GM12891 (cell line): ENCODE data around the gene TACC3.

Source experiments
- DNase-seq: peaks from one replicate; pipeline ENCODE4 v3.0.0; 2011; ENCODE audit warnings: low spot score; ENCODE audit not compliant: insufficient read length
- FAIRE-seq: peaks from 2 replicates; lab custom pipeline; 2011; peaks lifted over from hg19 to GRCh38; lab: Jason Lieb, UNC
- PAX5 ChIP-seq: IDR thresholded peaks from 2 replicates; pipeline ENCODE4 v1.6.1; 2011; ENCODE audit warnings: low read length, moderate library complexity, mild to moderate bottlenecking; ENCODE audit not compliant: insufficient read depth, severe bottlenecking
- POLR2A ChIP-seq: IDR thresholded peaks from 2 replicates; pipeline ENCODE4 v1.6.1; 2011; ENCODE audit warnings: low read depth, low read length, control low read depth
- POLR2AphosphoS5 ChIP-seq: IDR thresholded peaks from 2 replicates; pipeline ENCODE4 v1.6.1; 2011; ENCODE audit warnings: low read depth, low read length, control low read depth
- POU2F2 ChIP-seq: IDR thresholded peaks from 2 replicates; pipeline ENCODE4 v1.6.1; 2011; ENCODE audit warnings: low read depth, mild to moderate bottlenecking, control low read depth, low read length, moderate library complexity
- SPI1 ChIP-seq: IDR thresholded peaks from 2 replicates; pipeline ENCODE4 v1.6.1; 2011; ENCODE audit warnings: low read depth, low read length, control low read depth
- TAF1 ChIP-seq: IDR thresholded peaks from 2 replicates; pipeline ENCODE4 v1.6.1; 2011; ENCODE audit warnings: low read depth, low read length, control low read depth

The TACC3 gene

DNA sequence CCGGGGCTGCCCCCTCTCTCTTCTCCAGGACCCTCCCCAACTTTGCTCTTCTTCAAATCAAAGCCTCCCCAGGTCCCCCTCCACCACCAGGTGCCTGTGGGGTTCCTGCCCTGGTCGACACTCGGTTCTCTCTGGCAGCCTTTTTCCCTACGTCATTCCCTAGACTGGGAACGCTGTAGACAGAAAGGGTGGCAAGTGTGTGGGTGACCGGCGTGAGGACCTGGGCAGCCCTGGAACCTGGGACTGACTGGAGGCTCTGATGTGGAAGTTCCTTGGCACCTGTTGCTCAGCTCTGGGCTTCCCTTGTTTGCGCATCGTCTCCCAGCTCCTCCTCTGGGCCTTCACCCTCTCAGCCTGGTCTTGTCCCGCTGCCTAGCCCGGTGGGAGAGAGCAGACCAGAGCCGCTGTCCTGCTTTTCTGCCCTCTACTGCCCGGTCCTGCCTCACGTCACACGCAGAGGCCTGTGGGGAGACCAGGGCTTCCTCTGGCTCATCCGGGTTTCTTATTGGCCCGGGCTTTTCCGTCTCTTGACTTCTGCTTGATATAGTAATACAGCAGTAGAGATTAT, 1.3 kb downstream of the TACC3 start:
- no peak for DNase-seq
- TF ChIP-seq POLR2A (no peak), TAF1 (no peak), SPI1 (no peak), PAX5 (no peak), POLR2AphosphoS5 (no peak), POU2F2 (no peak)
- no peak for FAIRE-seq

DNA sequence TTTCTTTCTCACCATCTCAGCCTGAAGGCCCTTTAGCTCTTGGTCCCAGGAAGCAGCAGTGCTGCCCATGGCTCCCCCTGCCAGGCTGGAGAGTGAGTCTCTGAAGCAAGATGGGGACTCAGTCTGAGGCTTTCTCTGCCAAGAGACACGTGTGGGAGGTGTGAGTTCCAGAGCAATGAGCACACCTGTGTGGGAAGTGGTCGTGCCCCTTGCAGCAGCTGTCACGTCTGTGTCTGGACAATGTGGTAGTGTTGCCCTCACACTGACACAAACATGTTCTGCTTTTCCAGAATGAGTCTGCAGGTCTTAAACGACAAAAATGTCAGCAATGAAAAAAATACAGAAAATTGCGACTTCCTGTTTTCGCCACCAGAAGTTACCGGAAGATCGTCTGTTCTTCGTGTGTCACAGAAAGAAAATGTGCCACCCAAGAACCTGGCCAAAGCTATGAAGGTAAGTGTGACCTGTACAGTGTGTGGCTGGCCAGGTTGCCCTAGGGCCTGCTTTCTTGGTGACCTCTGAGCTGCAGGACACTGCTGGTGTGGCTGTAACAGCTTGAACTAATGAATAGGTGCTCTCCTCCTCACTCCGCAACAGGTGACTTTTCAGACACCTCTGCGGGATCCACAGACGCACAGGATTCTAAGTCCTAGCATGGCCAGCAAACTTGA, 1.9 kb downstream of the TACC3 start:
- DNase-seq = no peak
- no peak for TF ChIP-seq PAX5
- peak; percentile 80 for TF ChIP-seq SPI1
- peak; percentile 88 for FAIRE-seq

DNA sequence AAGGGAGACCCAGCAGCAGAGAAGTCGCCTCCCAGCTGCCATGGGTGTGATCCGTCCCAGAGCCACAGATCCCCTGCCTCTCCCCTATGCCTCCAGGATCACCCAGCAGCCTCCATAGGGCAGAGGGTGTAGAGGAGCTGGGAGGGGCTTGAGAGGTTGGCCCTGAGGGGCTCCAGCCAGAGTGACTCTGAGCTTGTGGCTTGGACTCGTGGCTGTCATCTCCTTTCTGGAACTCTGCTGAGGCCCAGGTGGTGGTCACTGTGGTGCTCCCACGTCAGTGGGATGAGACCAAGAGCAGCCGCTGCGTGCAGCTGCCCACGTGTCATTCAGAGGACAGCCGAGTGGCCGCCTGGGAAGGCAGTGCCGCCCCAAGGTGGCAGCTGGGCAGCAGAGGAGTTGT, 4.2 kb downstream of the TACC3 start:
- DNase-seq (no peak), FAIRE-seq (no peak)
- TF ChIP-seq POU2F2 (no peak), PAX5 (no peak), POLR2A (no peak), TAF1 (no peak), POLR2AphosphoS5 (no peak), SPI1 (no peak)

DNA sequence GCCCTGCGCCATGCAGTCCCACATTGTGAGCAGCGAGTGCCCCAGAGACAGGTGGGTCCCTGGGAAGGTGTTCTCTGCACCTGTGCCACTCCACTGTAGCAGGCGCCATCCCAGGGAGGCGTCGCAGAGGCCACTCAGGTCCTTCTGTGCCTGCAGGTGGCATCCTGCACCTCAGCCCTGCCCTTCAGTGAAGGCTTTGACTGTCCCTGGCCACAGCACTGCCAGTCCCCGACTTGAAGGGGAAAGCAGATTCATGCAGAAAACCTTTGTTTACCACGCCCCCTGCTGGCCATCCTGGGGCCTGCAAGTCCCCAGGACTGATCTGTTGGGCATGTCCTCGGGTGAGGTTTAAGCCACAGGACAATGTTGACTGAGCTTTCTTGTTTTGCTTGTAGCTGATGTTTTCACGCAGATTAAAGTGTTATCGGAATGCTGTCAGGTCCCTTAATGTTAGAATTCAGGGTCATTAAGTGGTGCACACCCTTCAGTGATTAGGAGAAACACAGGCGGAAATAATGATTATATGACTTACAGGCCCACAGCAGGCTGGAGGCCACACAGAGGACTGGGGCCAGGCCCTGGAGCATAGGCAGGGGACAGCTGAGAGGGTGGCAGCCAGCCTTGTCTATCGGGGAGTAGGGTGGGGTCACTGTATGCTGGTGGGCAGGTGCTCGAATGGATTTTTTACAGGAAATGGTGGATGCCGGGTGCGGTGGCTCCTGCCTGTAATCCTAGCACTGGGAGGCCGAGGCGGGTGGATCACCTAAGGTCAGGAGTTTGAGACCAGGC, 5.0 kb downstream of the TACC3 start:
- FAIRE-seq (peak; percentile 97), DNase-seq (peak; percentile 71)
- TF ChIP-seq POLR2AphosphoS5 = no peak

DNA sequence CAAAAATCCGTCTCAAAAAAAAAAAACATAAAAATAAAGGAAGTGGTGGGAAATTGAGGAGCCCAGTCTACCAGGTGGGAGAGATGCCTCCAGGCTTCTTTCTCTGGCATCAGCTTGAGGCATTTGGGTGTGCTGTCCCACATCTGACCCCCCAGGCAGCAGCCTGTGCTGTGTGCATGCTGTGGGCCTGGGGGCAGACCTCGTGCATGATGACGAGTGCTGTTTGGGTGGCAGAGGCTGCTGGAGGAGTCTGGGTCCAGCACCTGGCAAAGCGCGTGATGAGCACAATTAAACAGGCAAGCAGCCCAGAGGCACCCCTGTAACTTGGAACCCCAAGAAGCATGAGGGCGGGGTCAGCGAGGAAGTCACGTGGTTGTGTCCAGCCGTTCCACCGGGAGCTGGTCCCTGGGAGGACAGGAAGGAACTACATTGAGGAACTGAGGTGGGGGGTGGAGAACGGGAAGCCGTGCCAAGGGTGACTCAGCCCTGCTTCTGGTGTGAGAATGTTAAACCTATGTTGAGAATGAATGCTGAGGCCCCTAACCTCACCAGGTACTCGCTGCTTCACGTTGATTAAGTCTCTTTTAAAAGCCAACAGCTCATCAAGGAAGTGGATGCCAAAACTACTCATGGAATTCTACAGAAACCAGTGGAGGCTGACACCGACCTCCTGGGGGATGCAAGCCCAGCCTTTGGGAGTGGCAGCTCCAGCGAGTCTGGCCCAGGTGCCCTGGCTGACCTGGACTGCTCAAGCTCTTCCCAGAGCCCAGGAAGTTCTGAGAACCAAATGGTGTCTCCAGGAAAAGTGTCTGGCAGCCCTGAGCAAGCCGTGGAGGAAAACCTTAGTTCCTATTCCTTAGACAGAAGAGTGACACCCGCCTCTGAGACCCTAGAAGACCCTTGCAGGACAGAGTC, 6.1 kb downstream of the TACC3 start:
- FAIRE-seq (no peak), DNase-seq (no peak)
- TF ChIP-seq TAF1 = no peak
- no peak for TF ChIP-seq POLR2A
- no peak for TF ChIP-seq PAX5
- no peak for TF ChIP-seq POU2F2
- no peak for TF ChIP-seq SPI1
- TF ChIP-seq POLR2AphosphoS5 = no peak

DNA sequence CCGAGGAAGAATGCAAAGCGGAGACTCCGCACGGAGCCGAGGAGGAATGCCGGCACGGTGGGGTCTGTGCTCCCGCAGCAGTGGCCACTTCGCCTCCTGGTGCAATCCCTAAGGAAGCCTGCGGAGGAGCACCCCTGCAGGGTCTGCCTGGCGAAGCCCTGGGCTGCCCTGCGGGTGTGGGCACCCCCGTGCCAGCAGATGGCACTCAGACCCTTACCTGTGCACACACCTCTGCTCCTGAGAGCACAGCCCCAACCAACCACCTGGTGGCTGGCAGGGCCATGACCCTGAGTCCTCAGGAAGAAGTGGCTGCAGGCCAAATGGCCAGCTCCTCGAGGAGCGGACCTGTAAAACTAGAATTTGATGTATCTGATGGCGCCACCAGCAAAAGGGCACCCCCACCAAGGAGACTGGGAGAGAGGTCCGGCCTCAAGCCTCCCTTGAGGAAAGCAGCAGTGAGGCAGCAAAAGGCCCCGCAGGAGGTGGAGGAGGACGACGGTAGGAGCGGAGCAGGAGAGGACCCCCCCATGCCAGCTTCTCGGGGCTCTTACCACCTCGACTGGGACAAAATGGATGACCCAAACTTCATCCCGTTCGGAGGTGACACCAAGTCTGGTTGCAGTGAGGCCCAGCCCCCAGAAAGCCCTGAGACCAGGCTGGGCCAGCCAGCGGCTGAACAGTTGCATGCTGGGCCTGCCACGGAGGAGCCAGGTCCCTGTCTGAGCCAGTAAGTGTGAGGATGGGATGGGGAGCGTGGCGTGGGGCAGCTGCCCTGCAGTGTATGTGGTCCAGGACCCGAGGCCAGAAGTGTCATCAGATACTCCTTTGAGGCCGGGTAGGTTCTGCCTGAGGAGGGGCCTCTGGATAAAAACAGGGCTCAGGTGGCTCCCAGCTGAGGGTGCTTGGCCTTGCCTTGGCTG, 7.0 kb downstream of the TACC3 start:
- DNase-seq = no peak
- TF ChIP-seq SPI1 (no peak), TAF1 (no peak), POLR2A (no peak)
- no peak for FAIRE-seq

DNA sequence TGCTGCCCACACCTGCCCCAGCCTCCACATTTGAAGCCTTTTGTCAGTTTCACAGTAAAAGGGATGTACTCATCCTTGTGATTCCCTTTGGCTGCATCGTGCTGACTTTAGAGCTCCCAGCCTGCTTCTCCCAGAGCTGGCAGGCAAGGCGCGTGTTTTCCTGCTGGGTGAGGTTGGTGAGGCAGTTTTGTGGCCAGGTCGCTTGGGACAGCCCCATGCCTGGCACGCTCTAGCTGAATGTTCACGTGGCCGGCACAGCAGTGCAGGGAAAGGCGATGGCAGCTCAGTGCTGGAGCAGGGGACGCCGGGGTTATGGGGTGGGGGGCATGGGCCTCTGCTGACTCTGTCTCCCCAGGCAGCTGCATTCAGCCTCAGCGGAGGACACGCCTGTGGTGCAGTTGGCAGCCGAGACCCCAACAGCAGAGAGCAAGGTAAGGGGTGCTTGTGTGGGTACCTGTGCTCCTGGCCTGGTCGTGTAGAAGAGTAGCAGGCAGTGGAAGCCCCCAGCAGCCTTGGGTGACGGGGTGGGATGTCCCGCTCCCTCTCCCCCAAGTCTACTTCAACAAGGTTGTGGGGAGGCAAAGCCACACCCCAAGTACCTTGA, 9.3 kb downstream of the TACC3 start:
- FAIRE-seq (no peak), DNase-seq (no peak)
- TF ChIP-seq PAX5 (no peak), SPI1 (no peak), POLR2AphosphoS5 (no peak), POLR2A (no peak), TAF1 (no peak), POU2F2 (no peak)

DNA sequence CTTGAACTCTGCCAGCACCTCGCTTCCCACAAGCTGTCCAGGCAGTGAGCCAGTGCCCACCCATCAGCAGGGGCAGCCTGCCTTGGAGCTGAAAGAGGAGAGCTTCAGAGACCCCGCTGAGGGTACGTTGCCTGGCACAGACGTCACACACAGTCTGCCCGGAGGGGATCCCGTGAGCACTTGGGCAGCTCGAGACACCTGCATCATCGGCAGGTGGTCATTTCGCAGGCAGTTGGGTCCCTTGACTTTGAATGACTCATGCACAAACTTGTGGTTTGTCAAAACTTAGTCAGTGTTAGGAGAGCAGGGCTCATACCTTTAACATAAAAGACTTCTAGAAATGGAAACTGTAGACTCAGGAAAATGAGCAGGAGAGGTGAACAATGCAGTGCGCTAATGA, 9.9 kb downstream of the TACC3 start:
- TF ChIP-seq SPI1 (no peak), TAF1 (no peak), POLR2AphosphoS5 (no peak), POU2F2 (no peak), PAX5 (no peak), POLR2A (no peak)
- no peak for DNase-seq
- FAIRE-seq = no peak
